Stimulated activated CD8-positive, alpha-beta memory T cell treated with anti-CD3 and anti-CD28 coated beads, Interleukin-2, amount 100 ng/mL, for 1 hour (primary cell): Measurements from ENCODE around the gene YJEFN3.

Experiments used
- DNase-seq, 2 donors: peaks; one replicate each; pipeline ENCODE4 v3.0.0-alpha.2; 2020; ENCODE audit warnings: low read depth in 2 of 2

The YJEFN3 gene, protein sequence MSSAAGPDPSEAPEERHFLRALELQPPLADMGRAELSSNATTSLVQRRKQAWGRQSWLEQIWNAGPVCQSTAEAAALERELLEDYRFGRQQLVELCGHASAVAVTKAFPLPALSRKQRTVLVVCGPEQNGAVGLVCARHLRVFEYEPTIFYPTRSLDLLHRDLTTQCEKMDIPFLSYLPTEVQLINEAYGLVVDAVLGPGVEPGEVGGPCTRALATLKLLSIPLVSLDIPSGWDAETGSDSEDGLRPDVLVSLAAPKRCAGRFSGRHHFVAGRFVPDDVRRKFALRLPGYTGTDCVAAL

GRCh38 chr19:19528721-19529490 is at the start of gene YJEFN3:
Gene YJEFN3, plus strand, starts transcription at chr19:19528911. Its CDS starts 22 bp downstream, at chr19:19528933.
- no peak for DNase-seq

DNA sequence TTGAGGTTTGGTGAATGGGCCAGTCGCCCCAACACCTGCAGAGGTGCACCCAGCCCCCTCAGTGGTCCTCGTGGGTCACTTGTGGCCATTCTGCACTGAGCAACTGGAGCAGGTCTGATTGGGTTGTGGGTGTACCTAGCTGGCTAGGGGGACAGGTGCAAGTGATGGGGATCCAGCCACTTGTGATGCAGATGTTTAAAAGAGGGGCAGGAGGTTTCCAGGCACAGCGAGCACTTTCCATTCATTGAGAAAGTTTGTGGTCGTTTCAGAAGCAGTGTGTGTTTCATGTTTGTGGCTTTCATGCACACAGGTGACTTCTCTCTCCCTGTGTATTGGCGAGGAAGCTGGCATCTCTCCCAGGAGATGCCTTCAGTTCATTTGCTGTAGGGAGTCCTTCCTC is 48.0 kb upstream of the YJEFN3 start:
- no peak for DNase-seq

DNA sequence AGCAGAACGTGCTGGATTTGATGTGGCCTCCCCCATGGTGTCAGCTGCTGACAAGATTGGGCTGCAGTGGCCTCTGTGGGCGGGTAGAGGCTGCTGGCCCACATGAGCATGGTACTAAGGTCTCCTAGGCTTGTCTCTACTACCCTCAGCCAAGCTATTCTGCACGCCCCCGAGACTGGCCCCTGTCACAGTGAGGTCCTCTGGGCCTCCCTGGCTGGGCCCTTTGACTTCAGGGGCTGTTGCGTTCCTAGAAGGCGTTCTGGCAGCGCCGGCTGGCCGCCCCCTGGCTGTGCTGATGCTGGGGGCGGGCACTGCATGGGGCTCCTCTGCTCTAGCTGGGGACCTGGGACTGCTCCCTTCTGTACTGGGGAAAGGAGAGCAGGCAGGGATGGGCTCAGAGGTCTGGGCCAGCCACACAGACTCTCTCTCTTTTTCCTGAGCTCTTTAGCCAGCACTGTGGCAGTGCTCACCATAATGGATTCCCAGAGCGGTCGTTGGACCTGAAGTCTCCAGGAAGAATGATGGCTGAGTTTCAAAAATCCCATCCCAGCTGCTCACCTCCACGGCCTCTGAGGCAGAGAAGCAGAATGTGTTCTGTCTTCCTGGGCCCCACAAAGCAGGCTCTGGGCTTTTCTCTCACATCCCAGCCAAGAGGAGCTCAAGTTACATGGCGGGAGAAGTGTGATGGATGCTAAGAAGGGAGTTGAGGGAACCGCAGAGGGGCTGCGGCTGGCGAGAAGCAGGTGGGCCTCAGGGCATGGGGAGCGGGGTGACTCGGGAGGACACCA is 45.7 kb upstream of the YJEFN3 start:
- DNase-seq, result no peak

- DNase-seq, result no peak
Observed at GRCh38 chr19:19485161-19485997, 43.3 kb upstream of the YJEFN3 start.

DNA sequence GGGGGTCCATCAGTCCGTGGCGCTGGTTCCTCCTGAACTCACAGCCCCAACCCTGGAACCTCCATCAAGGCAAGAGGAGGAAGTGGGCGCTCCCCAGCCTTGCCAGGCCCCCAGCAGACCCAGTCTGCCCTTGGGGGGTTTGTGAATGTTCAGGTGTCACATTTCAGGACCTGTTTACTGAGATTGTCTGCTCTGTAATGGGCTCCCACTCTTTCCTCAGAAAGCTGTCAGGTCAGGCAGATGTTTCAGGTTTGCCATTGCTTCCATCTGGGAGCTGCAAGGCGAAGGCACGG is 42.8 kb upstream of the YJEFN3 start:
- DNase-seq, result no peak

DNA sequence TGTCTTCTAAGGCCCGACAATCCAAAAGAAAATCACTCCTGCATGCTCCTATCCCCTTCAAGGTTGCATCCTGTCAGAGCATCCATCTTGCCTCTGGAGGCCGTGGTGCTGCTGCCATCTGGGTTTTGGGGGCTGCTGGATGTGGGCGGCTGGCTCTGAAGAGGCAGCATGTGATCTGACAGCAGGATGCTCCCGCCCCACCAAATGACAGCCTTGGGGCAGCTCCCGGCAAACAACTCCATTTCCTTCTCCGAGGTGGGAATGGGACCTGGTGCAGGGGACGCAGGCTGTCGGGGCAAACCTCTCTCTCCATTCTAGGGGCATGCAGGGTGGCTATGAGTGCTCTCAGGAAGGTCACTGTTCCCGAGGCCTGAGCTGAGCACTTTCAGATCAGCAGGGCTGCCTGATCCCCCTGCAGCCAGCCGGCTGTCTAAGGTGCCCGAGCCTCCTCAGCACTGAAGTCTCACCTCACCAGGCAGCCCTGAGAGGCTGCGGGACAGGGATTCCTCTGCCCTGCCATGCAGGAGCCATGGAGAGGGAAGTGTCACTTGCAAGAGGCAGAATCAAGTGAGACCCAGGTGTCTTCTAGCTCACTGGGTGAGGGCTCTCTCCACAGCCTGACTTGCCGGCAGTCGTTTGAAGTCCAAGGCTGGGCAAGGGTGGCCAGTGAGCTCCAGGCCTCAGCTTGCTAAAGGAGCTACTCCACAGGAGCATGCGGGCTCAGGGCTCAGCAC is 42.2 kb upstream of the YJEFN3 start:
- DNase-seq, result no peak

DNA sequence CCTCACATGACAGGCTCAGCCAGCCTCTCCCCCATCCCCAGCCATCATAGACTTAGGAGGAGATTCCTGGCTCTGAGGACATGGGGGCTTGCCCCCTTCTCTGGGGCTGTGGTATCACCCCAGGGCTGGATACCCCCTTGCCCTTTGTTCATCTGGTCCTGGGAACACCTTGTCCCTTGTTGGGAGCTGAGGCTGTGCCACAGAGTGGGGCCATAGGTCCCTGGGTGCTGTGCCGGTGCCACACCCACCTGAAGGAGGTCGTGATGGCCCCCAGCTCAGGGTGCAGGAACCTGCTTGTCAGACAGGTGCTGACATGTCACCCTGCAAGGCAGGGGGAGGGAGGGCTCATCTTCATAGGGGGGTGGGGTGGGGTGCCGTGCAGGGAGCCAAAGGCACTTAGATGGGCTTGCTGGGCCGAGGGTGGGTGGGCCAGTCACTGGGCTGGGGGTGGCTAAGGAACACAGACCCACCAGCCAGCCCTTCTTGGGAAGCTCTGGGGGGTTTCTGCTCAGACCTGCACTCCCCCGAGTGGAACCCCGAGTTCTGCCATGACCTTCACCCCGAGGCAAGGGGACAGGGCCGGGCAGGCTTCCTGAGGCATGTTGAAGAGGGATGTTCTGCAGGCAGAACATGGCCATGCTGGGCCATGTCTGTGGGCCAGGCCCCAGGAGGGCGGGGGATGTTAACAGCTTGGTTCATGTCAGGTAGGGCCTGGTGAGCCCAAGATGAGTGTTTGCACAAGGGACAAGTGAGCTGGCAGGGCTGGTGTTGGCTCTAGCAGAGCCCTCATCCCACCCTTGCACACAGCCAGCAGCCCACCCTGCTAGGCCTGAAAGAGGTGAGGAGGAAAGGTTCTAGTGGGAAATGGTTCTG is 41.4 kb upstream of the YJEFN3 start:
- no peak for DNase-seq

DNA sequence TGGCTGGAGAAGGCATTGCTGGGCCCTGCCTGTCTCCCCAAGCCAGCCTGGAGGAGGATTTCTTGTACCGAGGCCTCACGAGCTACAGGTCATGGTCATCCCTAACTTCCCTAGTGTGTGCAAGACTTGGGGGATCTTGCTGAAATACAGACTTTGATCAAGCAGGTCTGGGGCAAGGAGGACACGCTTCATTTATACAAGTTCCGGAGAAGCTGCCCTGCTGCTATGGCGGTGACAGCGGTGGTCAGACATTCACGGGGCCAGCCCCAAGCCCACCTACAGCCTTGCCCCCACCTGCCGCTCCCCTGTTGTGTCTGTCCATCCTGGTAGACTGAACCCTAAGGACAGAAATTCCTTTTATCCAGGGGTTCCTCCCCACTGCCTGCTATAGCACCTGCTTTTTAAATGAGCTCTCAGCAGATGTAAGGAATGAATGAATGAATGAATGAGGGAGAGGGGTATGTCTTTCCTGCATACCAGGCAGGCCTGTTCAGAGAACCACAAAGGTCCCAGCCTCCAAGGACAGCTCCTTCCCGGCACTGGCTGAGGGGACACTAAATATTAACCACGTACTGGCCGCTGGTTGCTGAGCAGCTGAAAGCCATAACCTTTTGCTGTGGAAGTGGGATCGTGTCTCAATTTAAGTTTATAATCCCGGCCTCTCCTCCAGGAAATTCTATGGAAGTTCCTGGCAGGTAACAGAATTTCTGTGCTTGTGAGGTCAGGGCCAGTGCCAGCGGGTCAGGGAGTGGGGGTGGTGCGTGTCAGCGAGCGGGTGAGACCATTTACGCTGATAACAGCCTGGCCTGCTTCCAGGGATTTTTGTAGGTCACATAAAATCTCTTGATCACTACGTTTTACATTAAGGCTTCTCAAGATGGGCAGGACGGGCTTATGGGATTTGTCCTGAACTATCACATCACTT is 40.5 kb upstream of the YJEFN3 start:
- no peak for DNase-seq

DNA sequence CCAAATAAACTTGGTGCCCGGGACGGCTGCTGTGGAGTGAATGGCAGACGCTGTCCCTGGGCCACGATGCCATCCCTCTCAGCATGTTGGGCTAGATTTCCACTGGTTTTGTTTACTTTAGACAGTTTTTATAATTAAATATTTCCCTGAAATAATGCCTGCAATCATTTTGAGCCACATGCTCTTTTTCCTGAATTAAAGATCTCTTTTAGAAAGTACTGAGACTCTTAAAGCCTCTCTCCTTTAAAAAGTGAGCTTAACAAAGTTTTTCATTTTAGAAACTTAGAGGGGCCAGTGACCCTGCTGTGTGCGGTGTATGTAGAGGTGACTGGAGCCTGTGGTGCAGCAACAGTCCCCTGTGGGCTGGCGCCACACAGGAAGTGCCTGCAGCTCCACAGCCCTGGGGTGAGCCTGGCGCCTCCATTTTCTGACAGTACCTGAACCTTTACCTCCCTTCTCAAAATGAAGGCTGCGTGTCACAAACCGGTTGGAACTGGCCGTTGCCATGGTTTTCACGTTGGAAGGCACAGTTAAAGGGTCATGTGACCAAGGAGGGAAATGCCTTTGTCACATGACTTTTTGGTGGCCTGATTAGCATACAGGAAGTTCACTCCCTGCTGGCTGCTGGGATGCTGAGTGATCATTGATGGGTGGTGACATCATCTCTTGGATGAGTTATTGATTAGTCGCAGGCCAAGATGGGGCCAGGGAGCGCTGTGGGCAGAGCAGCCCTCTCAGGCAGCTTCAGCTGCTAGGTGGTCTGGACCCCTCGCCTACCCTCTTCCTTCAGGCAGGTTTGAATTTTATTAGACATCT is 39.6 kb upstream of the YJEFN3 start:
- DNase-seq, result peak; percentile 67 to 70

DNA sequence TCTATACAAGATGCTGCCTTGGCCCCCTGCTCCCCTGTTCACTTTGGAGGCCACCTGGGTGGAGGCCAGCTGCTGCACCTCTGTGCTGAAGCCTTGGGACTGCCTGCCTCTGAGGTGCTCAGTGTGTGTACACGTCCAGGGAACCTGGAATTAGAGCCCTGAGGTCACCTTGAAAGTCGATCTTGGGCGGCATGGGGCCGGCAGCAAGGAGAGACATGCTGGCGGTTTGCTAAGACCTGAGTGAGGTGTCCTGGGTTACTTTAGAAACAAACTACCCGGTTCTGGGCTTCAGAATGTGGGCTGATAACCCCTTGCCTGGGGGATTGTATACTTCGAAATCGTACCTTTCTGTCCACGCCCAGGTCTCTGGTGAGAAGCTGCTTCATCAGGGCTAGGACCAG is 38.9 kb upstream of the YJEFN3 start:
- DNase-seq, result no peak

- peak; percentile 58 to 69 for DNase-seq
Observed at GRCh38 chr19:19490214-19490968, 38.3 kb upstream of the YJEFN3 start.

DNA sequence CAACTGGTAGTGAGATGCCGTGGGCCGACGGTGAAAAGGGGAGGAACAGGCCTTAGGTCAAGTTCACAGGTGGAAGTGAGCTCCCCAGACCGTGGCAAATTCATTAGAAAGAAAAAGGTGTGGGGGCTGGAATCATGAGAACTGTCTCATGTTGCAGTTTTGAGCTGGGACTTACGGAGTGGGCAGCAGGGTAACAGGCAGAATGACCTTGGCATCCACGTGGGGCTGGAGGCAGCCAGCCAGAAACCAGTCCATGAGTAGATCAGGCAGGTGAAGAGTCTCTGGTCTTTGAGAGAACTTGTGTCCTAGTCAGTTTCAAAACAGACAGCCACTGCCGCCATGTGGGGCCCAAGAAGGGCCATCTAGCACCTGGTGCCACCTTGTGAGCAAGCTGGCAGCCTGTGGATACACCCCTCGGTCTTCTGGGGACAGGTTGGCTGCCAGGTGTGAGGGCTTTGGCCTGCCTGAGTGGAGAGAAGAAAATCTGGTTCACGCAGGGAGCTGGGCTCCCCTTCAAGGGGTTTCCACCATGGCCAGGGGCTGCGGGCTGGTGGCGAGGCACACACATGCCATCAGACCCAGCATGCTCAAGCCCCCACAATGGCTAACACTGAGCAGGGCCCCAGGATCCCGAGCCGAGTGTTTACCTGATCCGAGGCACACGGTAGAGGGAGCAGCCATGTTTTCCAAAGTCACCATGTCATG is 37.2 kb upstream of the YJEFN3 start:
- no peak for DNase-seq

GRCh38 chr19:19492026-19492610 is 36.6 kb upstream of the YJEFN3 start:
- DNase-seq, result no peak

GRCh38 chr19:19493841-19494546 is 34.7 kb upstream of the YJEFN3 start:
- DNase-seq, result no peak
